PC-3 (cell line): ENCODE results near the gene KLF11. TPM values are rescaled to one million over a fixed set of nuclear protein-coding genes. Genes with fewer than 3 reads are reported as not detected.

ENCODE experiments used
- ATAC-seq: fragments of 200-7000 bp; cut with Tn5 transposase; 2 replicates; pipeline ENCODE4 v1.9.1; 2020; ENCODE audit warnings: mild to moderate bottlenecking, moderate library complexity
- BruUV-seq: library from RNA; stranded (reverse); fragments of 400-500 nt; replicated peaks from 2 replicates; lab custom pipeline; 2021; lab: Mats Ljungman, UMichigan
- CTCF ChIA-PET: fragments of 300-600 bp; sonication (Branson Sonifier 250); formaldehyde crosslinking; loops from one replicate; lab custom pipeline; 2022; ENCODE audit warnings: antibody characterized with exemption; lab: Charles Lee
- POLR2A ChIA-PET: fragments of 300-600 bp; sonication (Branson Sonifier 250); formaldehyde crosslinking; loops from one replicate; lab custom pipeline; 2022; ENCODE audit warnings: antibody characterized with exemption; ENCODE audit not compliant: unreplicated experiment; lab: Charles Lee
- DNase-seq: peaks from one replicate; pipeline ENCODE4 v3.0.0-alpha.2; 2015
- H2AFZ ChIP-seq: fragments of 300-600 bp; sonication (generic); 2 replicates; pipeline ENCODE4 v1.6.0; 2016; ENCODE audit warnings: antibody characterized with exemption, low read length
- H3F3A ChIP-seq: fragments of 300-600 bp; sonication (generic); one replicate; pipeline ENCODE4 v1.6.0; 2017; ENCODE audit warnings: antibody characterized with exemption, low read length, control low read depth, mild to moderate bottlenecking; ENCODE audit not compliant: unreplicated experiment
- H3K27ac ChIP-seq: fragments of 300-600 bp; sonication (generic); 2 replicates; pipeline ENCODE4 v1.5.1; 2016; ENCODE audit warnings: mild to moderate bottlenecking, low read length
- H3K27me3 ChIP-seq: fragments of 300-600 bp; sonication (generic); 2 replicates; pipeline ENCODE4 v1.6.1; 2016; ENCODE audit warnings: low read length, mixed read lengths
- H3K36me3 ChIP-seq: fragments of 300-600 bp; sonication (generic); 2 replicates; pipeline ENCODE4 v1.6.1; 2016; ENCODE audit warnings: low read depth, mixed run types, low read length, mixed read lengths
- H3K4me1 ChIP-seq: fragments of 300-600 bp; sonication (generic); 2 replicates; pipeline ENCODE4 v1.5.1; 2016; ENCODE audit warnings: low read length; ENCODE audit not compliant: insufficient read depth
- H3K4me2 ChIP-seq: fragments of 300-600 bp; sonication (generic); 2 replicates; pipeline ENCODE4 v1.6.0; 2016; ENCODE audit warnings: low read length
- H3K4me3 ChIP-seq: fragments of 300-600 bp; sonication (generic); 2 replicates; pipeline ENCODE4 v1.5.1; 2016; ENCODE audit warnings: mild to moderate bottlenecking, low read length, mixed read lengths
- H3K79me2 ChIP-seq: fragments of 300-600 bp; sonication (generic); 2 replicates; pipeline ENCODE4 v1.6.1; 2017; ENCODE audit warnings: low read length, mixed read lengths
- H3K9ac ChIP-seq: fragments of 300-600 bp; sonication (generic); 2 replicates; pipeline ENCODE4 v1.6.0; 2016; ENCODE audit warnings: mild to moderate bottlenecking, low read length
- H3K9me2 ChIP-seq: fragments of 300-600 bp; sonication (generic); replicated peaks from 2 replicates; pipeline ENCODE4 v1.6.1; 2016; ENCODE audit warnings: mixed run types, low read length, mixed read lengths
- H3K9me3 ChIP-seq: fragments of 300-600 bp; sonication (generic); 2 replicates; pipeline ENCODE4 v1.6.1; 2016; ENCODE audit warnings: low read length, mixed read lengths
- H4K20me1 ChIP-seq: fragments of 300-600 bp; sonication (generic); 2 replicates; pipeline ENCODE4 v1.6.1; 2016; ENCODE audit warnings: low read length, mixed read lengths
- EZH2 ChIP-seq: fragments of 300-600 bp; sonication (generic); IDR thresholded peaks from one replicate; pipeline ENCODE4 v1.6.1; 2017; ENCODE audit warnings: antibody characterized with exemption, mild to moderate bottlenecking, low read length; ENCODE audit not compliant: unreplicated experiment
- EZH2phosphoT487 ChIP-seq: fragments of 300-600 bp; sonication (generic); IDR thresholded peaks from 2 replicates; pipeline ENCODE4 v1.6.1; 2018; ENCODE audit warnings: mild to moderate bottlenecking, antibody characterized with exemption, low read length, borderline replicate concordance
- intact Hi-C: fragments of 100-400 bp; cut with micrococcal nuclease; formaldehyde crosslinking; loops from 2 replicates; pipeline ENCODE4 v1.9.0; 2023
- total RNA-seq: library from RNA; depleted of rRNA; stranded (reverse); fragments of >200 nt; gene quantifications from 2 replicates; pipeline ENCODE4 v1.2.3, GENCODE V29; 2014
- TF ChIP-seq, protein P1 (sequence below): fragments of 300-600 bp; sonication (generic); conservative IDR thresholded peaks from 2 replicates; pipeline ENCODE4 v1.5.1; 2017; ENCODE audit warnings: antibody characterized with exemption, low read depth, mild to moderate bottlenecking, low read length

The KLF11 gene
- total RNA-seq, 1 experiment from 2014 or later, result 13.4 TPM

DNA sequence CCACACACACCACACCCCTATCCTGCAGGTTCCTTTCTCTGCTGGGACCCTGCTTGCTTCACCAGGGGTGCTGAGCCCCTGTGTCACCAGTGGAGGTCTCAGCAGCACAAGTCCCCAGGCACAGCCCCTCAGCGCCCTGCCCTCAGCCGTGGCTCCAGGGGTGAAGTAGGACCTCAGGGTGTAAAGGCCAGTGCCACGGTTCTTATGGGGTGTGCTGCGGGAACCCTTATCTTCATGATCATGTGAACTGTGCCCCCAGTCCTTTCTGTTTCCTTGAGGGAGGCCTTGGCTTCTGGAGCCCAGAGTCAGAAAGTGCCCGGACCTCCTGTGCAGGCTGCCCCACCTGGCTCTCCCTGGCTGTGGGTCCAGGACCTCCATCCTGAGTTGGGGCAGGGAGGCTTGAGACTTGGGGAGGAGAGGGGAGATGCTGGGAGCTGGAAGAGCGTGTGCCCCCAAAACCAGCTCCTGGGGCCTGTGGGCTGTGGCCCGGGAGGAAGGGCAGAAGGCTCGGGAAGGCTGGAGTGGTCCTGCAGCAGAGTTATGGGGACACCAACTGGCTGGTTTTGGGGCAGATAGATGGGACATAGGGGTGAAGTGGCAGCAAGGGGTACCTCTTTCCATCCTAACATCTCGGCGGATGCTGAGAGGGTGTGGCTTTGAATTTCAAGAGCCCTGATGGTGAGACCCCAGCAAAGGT is 20.2 kb upstream of the KLF11 start:
- Histone ChIP-seq H3K9me3 (no peaks in the 10 kb centered on the region), H3K4me1 (no peaks in the 10 kb centered on the region), H3K79me2 (no peaks in the 10 kb centered on the region), H3K36me3 (no peaks in the 10 kb centered on the region), H3K27ac (no peak overlapping the region), H3K4me2 (no peak overlapping the region), H3K4me3 (no peak overlapping the region), H3K9ac (no peak overlapping the region), H4K20me1 (no peaks in the 10 kb centered on the region), H3K9me2 (no peaks in the 10 kb centered on the region), H2AFZ (no peak overlapping the region), H3K27me3 (no peaks in the 10 kb centered on the region), H3F3A (no peaks in the 10 kb centered on the region)
- peak; percentile 40; the same call in 1 of the 2 replicates for ATAC-seq
- ChIA-PET POLR2A (no interaction called here), CTCF (interaction anchor here (1.5 kb wide), 1 partner anchor 39 kb away, joined by 11 read pairs; no protein-coding TSS in a partner anchor)
- DNase-seq, result no peak
- TF ChIP-seq, protein P1, sequence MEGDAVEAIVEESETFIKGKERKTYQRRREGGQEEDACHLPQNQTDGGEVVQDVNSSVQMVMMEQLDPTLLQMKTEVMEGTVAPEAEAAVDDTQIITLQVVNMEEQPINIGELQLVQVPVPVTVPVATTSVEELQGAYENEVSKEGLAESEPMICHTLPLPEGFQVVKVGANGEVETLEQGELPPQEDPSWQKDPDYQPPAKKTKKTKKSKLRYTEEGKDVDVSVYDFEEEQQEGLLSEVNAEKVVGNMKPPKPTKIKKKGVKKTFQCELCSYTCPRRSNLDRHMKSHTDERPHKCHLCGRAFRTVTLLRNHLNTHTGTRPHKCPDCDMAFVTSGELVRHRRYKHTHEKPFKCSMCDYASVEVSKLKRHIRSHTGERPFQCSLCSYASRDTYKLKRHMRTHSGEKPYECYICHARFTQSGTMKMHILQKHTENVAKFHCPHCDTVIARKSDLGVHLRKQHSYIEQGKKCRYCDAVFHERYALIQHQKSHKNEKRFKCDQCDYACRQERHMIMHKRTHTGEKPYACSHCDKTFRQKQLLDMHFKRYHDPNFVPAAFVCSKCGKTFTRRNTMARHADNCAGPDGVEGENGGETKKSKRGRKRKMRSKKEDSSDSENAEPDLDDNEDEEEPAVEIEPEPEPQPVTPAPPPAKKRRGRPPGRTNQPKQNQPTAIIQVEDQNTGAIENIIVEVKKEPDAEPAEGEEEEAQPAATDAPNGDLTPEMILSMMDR, result no peak
- TF ChIP-seq EZH2phosphoT487, result no peak
- no peak for TF ChIP-seq EZH2
- BruUV-seq, result no TSS peak
- intact Hi-C loops, result no loop called here

DNA sequence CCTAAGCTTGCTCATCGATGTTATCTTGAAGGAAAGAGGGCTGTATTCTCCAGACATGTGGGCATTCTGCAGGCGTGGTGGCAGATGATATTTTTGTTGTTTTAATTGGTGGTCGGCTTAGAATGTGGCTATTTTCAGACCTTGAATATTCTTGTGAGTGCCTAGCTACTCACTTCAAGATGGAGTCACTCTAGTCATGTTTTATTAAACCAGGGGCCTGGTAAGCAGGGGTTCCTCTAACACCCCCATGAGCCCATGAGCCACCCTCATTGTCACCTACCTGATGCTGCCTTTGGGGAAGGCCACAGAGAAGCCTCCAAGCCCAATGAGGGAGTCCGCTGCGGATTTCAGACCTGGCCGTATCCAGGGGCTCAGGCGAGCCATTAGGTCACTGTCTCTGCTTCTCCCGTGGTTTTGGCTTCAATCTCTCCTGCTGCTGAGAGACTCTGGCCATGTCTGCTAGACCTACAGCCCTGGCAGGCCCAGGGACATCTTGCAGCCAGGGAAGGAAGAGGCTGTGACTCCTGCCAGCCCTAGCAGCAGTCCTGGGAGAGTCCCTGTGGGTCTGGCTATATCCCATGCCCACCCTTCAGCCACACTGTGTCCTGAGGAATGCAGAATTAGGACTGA is 16.3 kb upstream of the KLF11 start:
- H3K4me3 ChIP-seq, result no peak overlapping the region
- ATAC-seq (no peak), DNase-seq (no peak)
- no peak overlapping the region for H3K27ac ChIP-seq
- ChIA-PET POLR2A (no interaction called here), CTCF (no interaction called here)
- H3K4me2 ChIP-seq, result no peak overlapping the region
- H3K9me2 ChIP-seq, result no peaks in the 10 kb centered on the region
- no peaks in the 10 kb centered on the region for H3F3A ChIP-seq
- H3K36me3 ChIP-seq, result no peaks in the 10 kb centered on the region
- H3K9ac ChIP-seq, result no peak overlapping the region
- no TSS peak for BruUV-seq
- no peaks in the 10 kb centered on the region for H3K4me1 ChIP-seq
- intact Hi-C loops, result no loop called here
- H2AFZ ChIP-seq, result no peak overlapping the region
- TF ChIP-seq EZH2phosphoT487, result no peak
- no peak for TF ChIP-seq EZH2
- TF ChIP-seq, protein P1, result no peak
- no peaks in the 10 kb centered on the region for H4K20me1 ChIP-seq
- no peaks in the 10 kb centered on the region for H3K27me3 ChIP-seq
- H3K79me2 ChIP-seq, result no peaks in the 10 kb centered on the region
- H3K9me3 ChIP-seq, result no peaks in the 10 kb centered on the region
